Measurements from ENCODE around the gene COL6A1. TPM values are rescaled to one million over a fixed set of nuclear protein-coding genes. Genes with fewer than 3 reads are reported as not detected.

The COL6A1 gene
- 1.1 and 79.8 TPM in 2 replicates for total RNA-seq

GRCh38 chr21:45981151-45982091 is at the start of gene COL6A1:
Gene COL6A1 (plus strand): TSS chr21:45981770. CDS start chr21:45981851, 81 bp downstream.

Other genes starting within 250 kb of the COL6A1 start
- gene COL6A2, start 116.3 kb downstream of the COL6A1 start, total RNA-seq: 0.43 and 58.6 TPM in 2 replicates
- gene FTCD, start 173.8 kb downstream of the COL6A1 start, total RNA-seq: 0.48 TPM in 1 of 2 replicates, not detected in the other
- 2.4 and 3.4 TPM in 2 replicates for gene SPATC1L, start 202.7 kb downstream of the COL6A1 start, total RNA-seq
- 42.4 and 66.3 TPM in 2 replicates for gene LSS, start 247.0 kb downstream of the COL6A1 start, total RNA-seq

All from tracheal epithelial cell (primary cell).